NK-92 treated with Interleukin-12 subunit alpha and Interleukin-12 subunit beta, amount 100 ng/mL, for 24 hours (cell line): ENCODE measurements around the gene PLEKHG4.

Experiments used
- DNase-seq: peaks from one replicate; lab custom pipeline; 2025; lab: John Stamatoyannopoulos, UW

The PLEKHG4 gene, protein sequence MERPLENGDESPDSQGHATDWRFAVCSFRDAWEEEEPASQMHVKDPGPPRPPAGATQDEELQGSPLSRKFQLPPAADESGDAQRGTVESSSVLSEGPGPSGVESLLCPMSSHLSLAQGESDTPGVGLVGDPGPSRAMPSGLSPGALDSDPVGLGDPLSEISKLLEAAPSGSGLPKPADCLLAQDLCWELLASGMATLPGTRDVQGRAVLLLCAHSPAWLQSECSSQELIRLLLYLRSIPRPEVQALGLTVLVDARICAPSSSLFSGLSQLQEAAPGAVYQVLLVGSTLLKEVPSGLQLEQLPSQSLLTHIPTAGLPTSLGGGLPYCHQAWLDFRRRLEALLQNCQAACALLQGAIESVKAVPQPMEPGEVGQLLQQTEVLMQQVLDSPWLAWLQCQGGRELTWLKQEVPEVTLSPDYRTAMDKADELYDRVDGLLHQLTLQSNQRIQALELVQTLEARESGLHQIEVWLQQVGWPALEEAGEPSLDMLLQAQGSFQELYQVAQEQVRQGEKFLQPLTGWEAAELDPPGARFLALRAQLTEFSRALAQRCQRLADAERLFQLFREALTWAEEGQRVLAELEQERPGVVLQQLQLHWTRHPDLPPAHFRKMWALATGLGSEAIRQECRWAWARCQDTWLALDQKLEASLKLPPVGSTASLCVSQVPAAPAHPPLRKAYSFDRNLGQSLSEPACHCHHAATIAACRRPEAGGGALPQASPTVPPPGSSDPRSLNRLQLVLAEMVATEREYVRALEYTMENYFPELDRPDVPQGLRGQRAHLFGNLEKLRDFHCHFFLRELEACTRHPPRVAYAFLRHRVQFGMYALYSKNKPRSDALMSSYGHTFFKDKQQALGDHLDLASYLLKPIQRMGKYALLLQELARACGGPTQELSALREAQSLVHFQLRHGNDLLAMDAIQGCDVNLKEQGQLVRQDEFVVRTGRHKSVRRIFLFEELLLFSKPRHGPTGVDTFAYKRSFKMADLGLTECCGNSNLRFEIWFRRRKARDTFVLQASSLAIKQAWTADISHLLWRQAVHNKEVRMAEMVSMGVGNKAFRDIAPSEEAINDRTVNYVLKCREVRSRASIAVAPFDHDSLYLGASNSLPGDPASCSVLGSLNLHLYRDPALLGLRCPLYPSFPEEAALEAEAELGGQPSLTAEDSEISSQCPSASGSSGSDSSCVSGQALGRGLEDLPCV

DNA sequence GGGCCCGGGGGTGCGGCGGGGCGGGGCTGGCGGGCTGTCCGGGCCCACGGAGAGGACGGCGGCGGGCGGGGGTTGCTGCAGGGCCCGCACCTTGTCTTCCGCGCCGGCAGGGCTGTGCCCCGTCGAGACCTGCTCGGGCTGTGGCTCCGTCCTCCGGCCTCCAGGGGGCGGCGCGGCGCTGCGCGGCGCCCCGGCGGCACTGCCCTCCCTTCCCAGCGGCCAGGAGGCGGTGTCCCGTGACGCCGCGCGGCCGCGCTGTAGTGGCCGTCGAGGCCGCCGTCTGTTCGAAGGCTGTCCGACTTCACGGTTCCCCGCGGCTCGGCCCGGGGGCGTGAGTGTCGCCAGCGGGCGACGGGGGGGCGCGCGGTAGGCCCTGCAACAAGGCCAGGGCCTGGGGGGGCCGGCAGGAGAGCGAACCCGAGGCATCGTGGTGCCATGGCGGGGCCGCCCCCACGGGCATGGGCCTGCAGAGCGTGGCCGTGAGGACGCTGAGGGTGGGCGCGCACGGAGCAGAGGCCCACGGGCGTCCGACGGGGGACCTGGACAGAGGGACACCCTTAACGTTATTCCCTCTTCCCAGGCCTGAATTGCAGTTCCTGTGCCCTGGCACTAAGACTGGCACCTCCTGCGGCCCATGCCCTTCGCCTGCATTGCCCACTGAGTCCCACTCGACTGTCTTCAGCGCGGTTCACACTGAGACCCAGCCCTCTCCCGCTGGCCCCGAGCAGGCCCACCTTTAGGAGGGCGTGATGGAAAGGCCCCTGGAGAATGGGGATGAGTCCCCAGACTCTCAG lies at the start of gene PLEKHG4:
Gene PLEKHG4, plus strand, starts transcription at position 237 of the 794 bp plus-strand sequence. Its CDS starts 513 bp downstream, at position 750.
- DNase-seq, result peak; percentile 68

DNA sequence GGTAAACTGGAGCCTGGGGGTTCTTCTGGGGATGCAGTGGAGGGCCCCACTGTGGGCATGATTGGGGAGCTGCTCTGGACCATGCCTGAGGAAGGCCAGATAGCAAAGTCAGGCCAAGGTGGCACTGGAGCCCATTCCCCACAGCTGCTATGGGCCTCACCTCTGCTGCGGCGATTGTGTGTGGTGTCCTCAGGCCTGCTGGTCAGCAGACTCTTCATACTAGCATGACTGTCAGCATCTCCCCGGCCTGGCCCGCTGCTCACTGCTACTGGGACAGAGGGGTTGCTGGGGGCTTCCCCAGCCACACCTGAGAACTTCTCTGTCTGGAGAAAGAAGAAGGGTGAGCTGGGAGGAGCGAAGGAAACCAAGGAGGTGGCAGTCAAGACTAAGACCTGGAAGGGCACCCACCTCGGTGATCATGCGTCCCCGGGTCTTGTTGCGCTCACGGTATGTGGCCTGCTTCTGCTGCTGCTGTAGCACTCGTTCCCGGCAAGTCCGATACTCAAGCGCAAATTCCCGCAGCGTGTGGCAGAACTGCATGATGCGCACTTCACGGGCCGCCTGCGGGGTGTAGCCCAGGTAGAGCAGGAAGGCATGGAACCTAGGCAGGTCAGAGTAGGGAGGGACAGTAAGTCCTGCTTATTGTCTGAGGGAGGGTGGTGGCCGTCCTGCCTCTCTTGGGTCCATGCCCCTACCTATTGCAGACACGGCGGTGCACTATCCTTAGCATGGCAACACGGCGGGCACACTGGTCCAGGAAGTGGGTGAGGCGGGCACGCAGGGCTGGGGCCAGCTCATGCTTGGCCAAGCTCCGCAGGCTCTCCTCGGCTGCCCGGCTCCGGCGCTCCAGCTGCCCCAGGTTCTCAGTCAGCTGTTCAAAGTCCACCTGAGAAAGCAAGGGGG lies 49.2 kb upstream of the PLEKHG4 start:
- no peak for DNase-seq

DNA sequence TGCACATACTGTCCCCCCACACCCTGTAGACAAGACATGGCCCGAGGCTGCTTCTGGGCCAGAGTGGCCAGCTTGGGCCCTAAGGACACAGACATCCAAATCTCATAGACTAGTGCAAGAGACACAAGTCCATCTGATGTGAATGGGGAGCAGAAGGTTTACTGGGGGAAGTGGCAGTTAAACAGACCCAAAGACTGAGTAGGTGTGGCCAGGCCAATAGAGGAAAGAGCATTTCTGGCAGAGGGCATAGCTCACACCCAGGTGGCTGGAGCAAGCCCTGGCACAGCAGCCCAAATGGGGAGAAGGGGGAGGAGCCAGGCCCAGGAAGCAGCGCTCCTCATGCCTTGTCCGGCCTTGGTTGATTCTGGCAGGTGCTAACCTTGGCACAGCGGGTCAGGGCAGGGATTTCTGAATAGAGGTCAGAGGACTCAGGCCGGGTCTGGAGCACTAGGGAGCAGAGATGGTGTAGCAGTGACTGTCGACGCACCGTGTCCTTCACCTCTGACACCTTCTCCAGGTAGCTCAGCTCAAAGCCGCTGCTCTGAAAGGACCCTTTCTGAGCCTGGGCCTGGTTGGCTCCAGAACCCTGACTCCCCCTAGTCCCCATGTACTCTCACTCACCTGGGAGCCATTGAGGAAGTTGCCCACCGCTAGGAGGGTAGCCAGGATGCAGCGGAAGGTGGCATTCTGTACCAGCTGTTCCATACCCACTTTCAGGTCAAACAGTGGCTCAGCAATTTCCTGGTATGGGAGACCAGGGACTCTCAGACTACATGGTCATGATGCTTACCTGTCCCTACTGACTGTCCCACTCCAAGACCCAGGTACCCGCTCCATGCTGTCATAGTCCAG lies 48.3 kb upstream of the PLEKHG4 start:
- no peak for DNase-seq

DNA sequence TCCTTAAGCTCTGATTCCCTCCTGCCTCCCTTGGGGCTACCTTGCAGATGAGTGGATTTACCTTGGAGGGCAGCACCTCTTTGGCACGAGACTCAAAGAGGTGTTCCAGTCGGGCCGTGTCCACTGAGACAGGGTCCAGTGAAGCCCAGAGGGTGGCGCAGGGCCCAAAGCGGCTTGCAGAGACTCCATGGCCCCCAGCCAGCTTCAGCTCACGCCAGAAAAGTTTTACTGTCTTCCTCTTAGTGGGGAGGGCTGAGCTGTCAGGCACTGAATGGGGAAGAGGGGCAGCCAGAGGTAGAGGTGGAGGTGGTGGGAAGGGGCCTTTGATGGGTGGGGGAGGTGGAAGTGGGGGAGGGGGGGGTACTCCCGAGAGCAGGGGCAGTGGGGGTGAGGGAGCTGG lies 45.7 kb upstream of the PLEKHG4 start:
- DNase-seq, result no peak

DNA sequence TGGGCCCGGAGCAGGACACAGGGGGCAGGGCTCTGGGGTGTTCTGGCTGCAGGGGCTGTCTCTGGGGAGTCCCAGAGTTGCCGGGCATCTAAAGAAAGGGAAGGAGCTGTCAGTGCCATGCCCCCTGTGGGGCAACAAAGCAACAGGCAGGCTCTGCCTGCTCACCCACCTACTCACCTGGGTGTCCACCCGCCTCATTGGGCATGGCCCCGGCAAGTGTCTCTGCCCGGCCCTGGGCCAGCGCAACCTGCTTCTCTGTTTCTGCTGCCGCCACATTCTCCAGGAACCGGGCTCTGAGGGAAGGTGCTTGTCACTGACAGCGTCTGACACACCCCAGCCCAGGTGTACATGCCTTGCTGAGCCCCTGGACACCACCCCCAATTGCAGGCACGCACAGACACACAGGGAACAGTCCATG lies 45.1 kb upstream of the PLEKHG4 start:
- no peak for DNase-seq

DNA sequence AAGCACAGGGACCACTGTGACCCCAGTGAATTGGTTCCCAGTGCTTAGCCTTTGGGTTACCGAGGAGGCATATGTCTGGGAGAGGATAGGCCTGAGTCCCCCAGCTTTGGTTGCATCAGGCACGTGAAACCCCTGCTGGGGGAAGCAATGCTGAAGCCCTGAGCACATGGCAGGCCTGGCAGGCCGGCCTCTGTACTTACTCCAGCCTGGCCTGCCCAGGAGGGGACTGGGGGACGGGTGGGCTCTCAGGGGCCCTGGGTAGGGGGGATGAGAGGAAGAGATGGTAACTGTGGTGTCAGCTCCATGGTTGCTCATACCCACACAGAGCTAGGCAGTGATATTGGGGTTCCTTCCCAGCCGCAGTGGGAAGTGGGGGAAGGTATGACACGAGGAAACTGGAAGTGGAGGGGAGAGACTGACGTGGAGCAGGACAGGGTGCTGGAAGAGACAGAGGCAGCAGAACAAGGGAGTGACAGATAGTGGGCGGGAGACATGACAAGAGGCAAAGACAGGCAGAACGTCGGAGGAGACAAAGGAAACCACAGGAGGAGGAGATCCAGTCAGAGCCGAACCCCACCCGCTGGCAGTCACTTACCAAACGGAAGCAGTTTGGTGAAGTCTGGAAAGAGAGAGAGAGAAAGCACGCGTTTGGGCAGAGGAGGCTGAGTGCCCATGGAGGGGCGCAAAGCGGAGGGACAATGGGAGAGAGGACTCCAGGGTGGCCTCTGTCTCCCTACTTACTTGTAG lies 43.3 kb upstream of the PLEKHG4 start:
- DNase-seq, result no peak

DNA sequence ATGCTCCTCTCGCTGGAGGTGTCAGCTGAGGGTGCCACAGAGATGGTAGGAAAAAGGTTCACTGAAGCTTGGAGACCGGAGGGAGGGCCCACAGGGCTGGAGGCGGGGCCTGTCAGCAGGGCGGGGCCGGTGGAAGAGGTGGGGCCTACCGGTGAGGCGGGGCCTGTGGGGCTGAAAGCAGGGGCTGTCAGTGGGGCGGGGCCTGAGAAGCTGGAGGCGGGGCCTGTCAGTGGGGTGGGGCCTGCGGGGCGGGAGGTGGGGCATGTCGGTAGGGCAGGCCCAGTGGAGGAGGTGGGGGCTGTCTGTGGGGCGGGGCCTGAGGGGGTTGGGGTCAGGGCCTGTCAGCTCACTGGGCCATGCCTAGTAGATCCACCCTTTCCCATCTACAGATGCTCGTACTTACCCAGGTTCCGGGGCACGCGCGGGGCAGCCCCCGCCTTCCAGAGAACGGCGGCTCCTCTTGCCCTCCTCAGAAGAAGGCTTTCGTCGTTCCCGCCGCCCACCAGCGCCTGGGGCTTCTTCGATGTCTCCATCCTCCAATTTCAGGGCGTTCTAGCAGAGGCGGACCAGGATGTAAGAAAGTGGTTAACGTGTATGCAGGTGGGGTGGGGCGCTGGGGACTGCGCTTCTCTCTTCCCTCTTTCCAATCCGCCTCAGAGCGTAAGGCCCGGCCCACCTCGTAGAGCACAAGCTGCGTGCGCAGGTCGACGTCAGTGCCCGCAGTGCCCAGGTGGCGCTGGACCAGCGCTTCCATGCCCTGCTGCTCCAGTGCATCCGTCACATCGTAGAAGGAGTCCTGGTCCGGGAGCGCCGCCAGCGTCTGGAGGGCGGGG lies 42.6 kb upstream of the PLEKHG4 start:
- DNase-seq, result peak; percentile 31

DNA sequence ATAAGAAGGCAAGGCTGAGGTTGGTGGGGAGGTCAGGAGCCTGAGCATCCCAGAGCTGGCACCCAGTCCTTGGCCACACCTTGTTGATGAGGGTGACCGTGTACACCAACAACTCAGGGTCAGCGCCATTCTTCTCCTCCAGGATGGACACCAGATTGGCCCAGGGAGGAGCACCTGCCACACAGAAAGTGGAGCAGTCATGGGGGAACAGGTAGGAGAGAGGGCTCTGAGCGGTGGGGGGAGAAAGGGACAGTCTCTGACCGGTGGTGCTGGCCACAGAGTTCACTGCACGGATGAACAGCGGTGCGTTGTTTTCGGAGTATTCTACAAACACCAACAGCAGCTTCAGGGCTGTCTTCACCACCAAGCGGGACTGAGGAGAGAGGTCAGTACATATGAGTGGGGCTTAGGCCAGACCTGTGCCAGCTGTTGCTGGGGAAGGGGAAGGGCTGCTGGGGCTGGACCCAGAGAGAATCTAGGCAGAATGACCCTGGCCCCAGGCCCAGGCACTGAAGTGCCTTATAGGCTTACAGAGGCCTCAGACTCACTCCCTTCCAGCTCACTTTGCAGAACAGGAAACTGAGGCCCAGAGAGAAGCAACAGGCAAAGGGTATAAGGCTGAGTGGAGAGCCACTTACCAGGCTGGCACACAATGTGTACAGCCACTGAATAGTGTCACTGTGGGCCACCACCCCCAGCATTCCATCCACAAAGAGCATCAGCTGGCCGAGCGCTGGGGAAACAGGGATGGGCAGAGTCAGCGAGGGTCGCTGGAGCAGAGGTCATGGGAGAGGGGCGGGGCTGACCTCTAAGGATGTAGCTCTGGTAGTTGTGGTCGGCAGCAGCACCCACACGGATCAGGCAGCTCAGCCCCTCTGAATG lies 41.7 kb upstream of the PLEKHG4 start:
- DNase-seq, result no peak

DNA sequence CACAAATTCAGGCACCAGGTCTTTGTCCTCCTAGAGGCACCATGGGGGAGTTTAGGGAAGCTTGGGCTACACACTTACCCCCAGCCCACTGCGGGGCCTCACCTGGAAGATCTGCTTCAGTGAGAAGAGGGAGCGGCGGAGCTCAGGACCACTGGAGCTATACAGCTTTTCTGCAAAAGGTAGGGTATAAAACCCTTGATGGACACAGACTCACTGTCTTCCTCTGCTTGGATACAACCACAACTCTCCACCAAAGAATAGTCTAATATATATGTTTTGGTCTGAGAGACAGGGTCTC lies 41.1 kb upstream of the PLEKHG4 start:
- no peak for DNase-seq

DNA sequence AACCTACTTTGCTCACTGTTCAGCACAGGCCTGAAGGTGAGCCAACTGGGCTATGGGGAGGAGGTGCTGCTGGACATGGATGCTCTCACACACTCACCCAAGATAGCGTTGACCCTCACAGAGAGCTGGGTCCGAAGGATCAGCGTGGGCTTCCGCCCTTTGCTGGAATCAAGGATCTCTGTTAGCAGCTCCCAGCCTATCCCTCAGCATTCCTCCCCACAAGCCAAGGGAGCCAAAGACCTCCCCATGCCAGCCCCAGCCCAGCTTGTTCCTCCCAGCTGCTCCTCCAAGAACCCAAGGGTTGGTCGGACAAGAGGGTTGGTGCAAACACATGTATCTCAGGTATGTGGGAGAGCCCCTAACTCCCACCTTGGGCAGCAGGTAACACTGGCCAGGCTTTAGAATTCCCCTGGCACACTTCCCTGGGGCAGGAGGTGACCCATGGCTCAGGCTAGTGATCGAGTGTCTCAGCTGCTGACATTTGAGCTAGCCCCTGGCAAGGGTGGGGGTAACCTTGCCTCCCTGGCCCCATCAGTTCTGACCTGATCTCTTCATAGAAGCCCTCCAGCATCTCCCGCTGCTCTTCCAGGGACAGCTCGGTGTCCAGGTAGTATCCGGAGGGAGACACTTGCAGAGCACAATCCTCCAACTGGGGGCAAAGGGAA lies 40.4 kb upstream of the PLEKHG4 start:
- no peak for DNase-seq

DNA sequence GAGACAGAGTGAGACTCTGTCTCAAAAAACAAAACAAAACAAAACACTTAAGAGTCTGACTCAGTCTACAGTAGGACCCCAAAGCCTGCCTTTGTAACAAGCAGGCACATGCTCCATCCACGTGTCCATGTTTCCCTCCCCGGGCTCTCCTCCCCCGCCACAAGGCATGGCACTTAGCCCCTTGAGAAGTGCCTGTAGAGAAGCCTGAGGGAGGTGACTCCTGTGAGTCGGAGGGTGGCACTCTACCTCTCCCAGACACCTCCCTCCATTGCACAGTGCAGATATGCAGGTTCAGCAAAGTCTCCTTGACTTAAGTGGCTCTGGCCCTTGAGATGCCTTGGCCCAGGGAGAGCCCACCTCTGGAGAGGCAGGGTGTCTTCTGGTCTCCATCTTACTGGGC lies 38.8 kb upstream of the PLEKHG4 start:
- no peak for DNase-seq

DNA sequence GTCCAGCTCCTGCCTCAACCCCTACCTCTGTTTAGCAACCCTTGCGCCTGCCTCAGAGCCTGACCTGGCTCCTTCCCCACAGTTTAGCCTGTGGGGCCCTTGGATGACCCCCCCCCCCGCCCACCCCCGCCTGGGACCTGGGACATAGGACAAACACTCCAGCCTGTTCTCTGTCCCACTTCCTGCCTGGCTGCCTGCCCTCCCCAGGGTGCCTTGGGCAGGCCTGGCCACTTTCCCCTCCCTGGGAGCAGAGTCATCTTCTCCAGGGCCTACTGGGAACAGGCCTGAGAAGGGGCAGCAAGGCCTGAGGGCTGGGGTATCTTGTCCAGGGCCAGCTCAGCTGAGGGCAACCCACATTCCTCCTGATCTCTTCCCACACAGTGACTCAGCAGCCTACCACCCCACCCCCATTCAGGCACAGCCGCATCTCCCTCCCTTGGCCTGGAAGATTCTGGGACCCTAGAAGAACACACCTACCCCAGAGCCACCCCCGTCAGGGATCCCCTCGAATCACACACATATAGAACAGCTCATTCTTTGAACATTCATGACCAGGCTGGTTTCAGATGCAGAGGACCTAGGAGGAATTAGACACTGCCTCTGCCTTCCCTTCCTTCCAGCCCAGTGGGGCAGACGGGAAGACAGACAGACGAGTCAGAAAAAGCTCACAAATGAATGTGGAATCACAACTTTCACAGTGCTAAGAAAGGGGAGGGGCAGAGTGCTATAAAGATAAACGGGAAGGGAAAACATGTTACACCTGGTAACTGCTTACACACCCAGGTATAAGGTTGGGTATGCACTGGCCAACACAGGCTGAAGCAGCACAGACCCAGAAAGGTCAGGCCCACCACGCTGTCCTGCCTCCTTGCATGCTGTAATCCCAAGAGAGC lies 38.1 kb upstream of the PLEKHG4 start:
- no peak for DNase-seq

DNA sequence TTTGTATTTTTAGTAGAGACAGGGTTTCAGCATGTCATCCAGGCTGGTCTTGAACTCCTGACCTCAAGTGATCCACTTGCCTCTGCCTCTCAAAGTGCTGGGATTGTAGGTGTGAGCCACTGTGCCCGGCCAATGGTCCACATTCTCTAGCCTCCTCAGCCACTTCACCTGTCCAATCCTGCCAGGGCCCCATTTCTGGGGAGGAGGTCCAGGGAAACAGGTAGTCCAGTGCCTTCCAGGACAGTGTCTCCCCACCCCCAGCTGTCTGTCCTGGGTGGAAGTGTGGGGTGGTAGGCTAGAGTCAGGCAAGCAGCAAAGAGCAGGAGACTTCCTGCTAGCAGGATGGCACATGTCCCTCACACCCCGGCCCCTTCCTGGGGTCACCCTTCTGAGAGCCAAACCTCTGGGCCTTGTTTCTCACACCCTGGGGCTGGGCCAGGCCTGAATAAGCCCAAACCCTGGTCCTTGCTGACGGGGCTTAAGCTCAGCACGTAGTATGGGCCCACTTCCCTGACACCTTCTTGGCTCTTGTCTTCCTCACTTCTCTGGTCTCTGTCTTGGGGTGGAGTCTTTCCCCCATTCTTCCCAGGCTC lies 37.1 kb upstream of the PLEKHG4 start:
- no peak for DNase-seq

DNA sequence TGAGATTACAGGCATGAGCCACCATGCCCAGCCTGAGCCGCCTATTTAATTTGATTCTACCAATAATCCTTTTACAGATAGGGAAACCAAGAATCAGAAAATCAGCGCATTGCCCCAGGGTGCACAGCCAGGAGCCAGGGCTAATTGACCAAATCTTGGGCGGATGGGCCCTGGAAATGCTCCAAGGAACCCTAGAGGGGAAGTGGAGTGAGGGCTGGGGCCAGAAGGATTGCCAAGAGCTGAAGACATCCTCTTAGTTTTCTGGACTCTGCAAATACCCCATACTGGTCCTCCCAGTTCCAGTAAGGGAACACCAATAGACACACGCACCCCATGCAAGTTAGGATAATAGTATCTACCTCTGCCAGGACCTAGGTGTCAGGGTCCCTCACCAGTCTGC lies 35.9 kb upstream of the PLEKHG4 start:
- no peak for DNase-seq
